ENCODE measurements around the gene SPSB4. TPM values are rescaled to one million over a fixed set of nuclear protein-coding genes. Genes with fewer than 3 reads are reported as not detected.

The SPSB4 gene
- total and polyA plus RNA-seq, 2 donors (not counting 1 experiment from before 2014, with no cell fraction given): not detected

DNA sequence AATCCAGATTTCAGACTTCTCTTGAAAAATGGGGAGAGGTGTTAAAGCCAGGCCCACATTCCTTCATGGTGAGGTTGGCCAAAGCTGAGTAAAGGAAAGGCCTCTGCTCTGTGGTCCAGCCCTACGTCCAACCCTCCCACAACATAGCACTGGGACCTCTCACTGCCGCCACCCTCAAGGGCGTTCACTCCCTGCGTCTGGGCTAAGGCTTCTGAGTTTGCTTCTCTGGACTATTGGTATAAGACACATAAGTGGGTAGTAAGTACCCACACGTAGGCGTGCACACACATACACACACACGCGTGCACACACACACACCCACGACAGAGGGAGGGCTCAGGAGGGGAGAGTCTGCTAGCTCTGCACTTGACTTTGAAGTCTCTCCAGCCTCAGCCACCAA lies 100.3 kb downstream of the SPSB4 start:
- H3K9me3 ChIP-seq (ENCODE audit: control insufficient read depth, insufficient read depth, low read depth, low read length): no peaks in the 10 kb centered on the region
- no peaks in the 10 kb centered on the region for H4K20me1 ChIP-seq (ENCODE audit: control insufficient read depth, extremely low read depth, insufficient read depth, low read length)
- no peaks in the 10 kb centered on the region for H3K4me1 ChIP-seq (ENCODE audit: control insufficient read depth, extremely low read depth, insufficient read depth, low read length)
- DNase-seq (ENCODE audit: low read depth in 2 of 2): peak in 1 of 2 donors; percentile 38
- no peaks in the 10 kb centered on the region for H3K79me2 ChIP-seq (ENCODE audit: control insufficient read depth, insufficient read depth, low read length)
- H3K27ac ChIP-seq (ENCODE audit: insufficient read depth, low read length): no peak overlapping the region
- no peaks in the 10 kb centered on the region for H3K27me3 ChIP-seq (ENCODE audit: control insufficient read depth, insufficient read depth, low read length)
- H3K4me2 ChIP-seq (ENCODE audit: extremely low read depth, insufficient read depth, low read length): no peak overlapping the region
- H2AFZ ChIP-seq (ENCODE audit: low read length): no peak overlapping the region
- no peak for TF ChIP-seq EZH2 (IDR thresholded peaks at IDR 0.05; ENCODE audit: low read length, missing control alignments)
- TF ChIP-seq, protein P1, sequence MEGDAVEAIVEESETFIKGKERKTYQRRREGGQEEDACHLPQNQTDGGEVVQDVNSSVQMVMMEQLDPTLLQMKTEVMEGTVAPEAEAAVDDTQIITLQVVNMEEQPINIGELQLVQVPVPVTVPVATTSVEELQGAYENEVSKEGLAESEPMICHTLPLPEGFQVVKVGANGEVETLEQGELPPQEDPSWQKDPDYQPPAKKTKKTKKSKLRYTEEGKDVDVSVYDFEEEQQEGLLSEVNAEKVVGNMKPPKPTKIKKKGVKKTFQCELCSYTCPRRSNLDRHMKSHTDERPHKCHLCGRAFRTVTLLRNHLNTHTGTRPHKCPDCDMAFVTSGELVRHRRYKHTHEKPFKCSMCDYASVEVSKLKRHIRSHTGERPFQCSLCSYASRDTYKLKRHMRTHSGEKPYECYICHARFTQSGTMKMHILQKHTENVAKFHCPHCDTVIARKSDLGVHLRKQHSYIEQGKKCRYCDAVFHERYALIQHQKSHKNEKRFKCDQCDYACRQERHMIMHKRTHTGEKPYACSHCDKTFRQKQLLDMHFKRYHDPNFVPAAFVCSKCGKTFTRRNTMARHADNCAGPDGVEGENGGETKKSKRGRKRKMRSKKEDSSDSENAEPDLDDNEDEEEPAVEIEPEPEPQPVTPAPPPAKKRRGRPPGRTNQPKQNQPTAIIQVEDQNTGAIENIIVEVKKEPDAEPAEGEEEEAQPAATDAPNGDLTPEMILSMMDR (conservative IDR thresholded peaks at IDR 0.05 in 1 of 2, IDR thresholded peaks at IDR 0.05 in 1 of 2; ENCODE audit: low read depth in 1 of 2, low read length in 2 of 2): no peak
- H3K36me3 ChIP-seq (ENCODE audit: control insufficient read depth, insufficient read depth, low read length): no peaks in the 10 kb centered on the region
- no peak overlapping the region for H3K4me3 ChIP-seq (replicated peaks in 1 of 4; ENCODE audit: control extremely low read depth in 1 of 4, insufficient read depth in 1 of 4, low read depth in 3 of 4, low read length in 4 of 4)
- H3K9ac ChIP-seq (ENCODE audit: insufficient read depth, low read length): no peak overlapping the region

GRCh38 chr3:141152130-141152529 lies 101.0 kb downstream of the SPSB4 start:
- Histone ChIP-seq H3K4me2 (ENCODE audit: extremely low read depth, insufficient read depth, low read length) (no peak overlapping the region), H3K9me3 (ENCODE audit: control insufficient read depth, insufficient read depth, low read depth, low read length) (no peaks in the 10 kb centered on the region), H3K79me2 (ENCODE audit: control insufficient read depth, insufficient read depth, low read length) (no peaks in the 10 kb centered on the region), H3K4me3 (replicated peaks in 1 of 4; ENCODE audit: control extremely low read depth in 1 of 4, insufficient read depth in 1 of 4, low read depth in 3 of 4, low read length in 4 of 4) (no peak overlapping the region), H3K4me1 (ENCODE audit: control insufficient read depth, extremely low read depth, insufficient read depth, low read length) (no peaks in the 10 kb centered on the region), H3K27me3 (ENCODE audit: control insufficient read depth, insufficient read depth, low read length) (no peaks in the 10 kb centered on the region), H3K36me3 (ENCODE audit: control insufficient read depth, insufficient read depth, low read length) (no peaks in the 10 kb centered on the region), H2AFZ (ENCODE audit: low read length) (no peak overlapping the region), H3K9ac (ENCODE audit: insufficient read depth, low read length) (no peak overlapping the region), H4K20me1 (ENCODE audit: control insufficient read depth, extremely low read depth, insufficient read depth, low read length) (no peaks in the 10 kb centered on the region), H3K27ac (ENCODE audit: insufficient read depth, low read length) (no peak overlapping the region)
- DNase-seq (ENCODE audit: low read depth in 2 of 2): no peak
- TF ChIP-seq EZH2 (IDR thresholded peaks at IDR 0.05; ENCODE audit: low read length, missing control alignments): no peak
- TF ChIP-seq, protein P1 (conservative IDR thresholded peaks at IDR 0.05 in 1 of 2, IDR thresholded peaks at IDR 0.05 in 1 of 2; ENCODE audit: low read depth in 1 of 2, low read length in 2 of 2): no peak

GRCh38 chr3:141152801-141153678 lies 101.9 kb downstream of the SPSB4 start:
- no peaks in the 10 kb centered on the region for H3K27me3 ChIP-seq (ENCODE audit: control insufficient read depth, insufficient read depth, low read length)
- H3K9me3 ChIP-seq (ENCODE audit: control insufficient read depth, insufficient read depth, low read depth, low read length): no peaks in the 10 kb centered on the region
- no peak for TF ChIP-seq EZH2 (IDR thresholded peaks at IDR 0.05; ENCODE audit: low read length, missing control alignments)
- TF ChIP-seq, protein P1 (conservative IDR thresholded peaks at IDR 0.05 in 1 of 2, IDR thresholded peaks at IDR 0.05 in 1 of 2; ENCODE audit: low read depth in 1 of 2, low read length in 2 of 2): no peak
- no peaks in the 10 kb centered on the region for H3K36me3 ChIP-seq (ENCODE audit: control insufficient read depth, insufficient read depth, low read length)
- H3K27ac ChIP-seq (ENCODE audit: insufficient read depth, low read length): no peak overlapping the region
- no peak for DNase-seq (ENCODE audit: low read depth in 2 of 2)
- H3K4me2 ChIP-seq (ENCODE audit: extremely low read depth, insufficient read depth, low read length): no peak overlapping the region
- no peak overlapping the region for H2AFZ ChIP-seq (ENCODE audit: low read length)
- H3K4me3 ChIP-seq (replicated peaks in 1 of 4; ENCODE audit: control extremely low read depth in 1 of 4, insufficient read depth in 1 of 4, low read depth in 3 of 4, low read length in 4 of 4): no peak overlapping the region
- H3K4me1 ChIP-seq (ENCODE audit: control insufficient read depth, extremely low read depth, insufficient read depth, low read length): no peaks in the 10 kb centered on the region
- no peaks in the 10 kb centered on the region for H3K79me2 ChIP-seq (ENCODE audit: control insufficient read depth, insufficient read depth, low read length)
- no peaks in the 10 kb centered on the region for H4K20me1 ChIP-seq (ENCODE audit: control insufficient read depth, extremely low read depth, insufficient read depth, low read length)
- no peak overlapping the region for H3K9ac ChIP-seq (ENCODE audit: insufficient read depth, low read length)
